H1 (cell line): ENCODE results near the gene LLPH. TPM values are rescaled to one million over a fixed set of nuclear protein-coding genes. Genes with fewer than 3 reads are reported as not detected.

ENCODE experiments used
- CTCF ChIA-PET: fragments of 300-600 bp; sonication (Branson Sonifier 250); formaldehyde crosslinking; loops from one replicate; lab custom pipeline; 2021; ENCODE audit not compliant: partially characterized antibody; lab: Charles Lee
- POLR2A ChIA-PET: fragments of 300-600 bp; sonication (Branson Sonifier 250); formaldehyde crosslinking; loops from one replicate; lab custom pipeline; 2021; ENCODE audit warnings: inconsistent platforms; ENCODE audit not compliant: partially characterized antibody; lab: Charles Lee
- DNase-seq, 2 experiments: peaks; one replicate each; pipeline versions ENCODE4 v3.0.0 to v3.0.0-alpha.2; 2010 to 2022; ENCODE audit warnings: low spot score in 2 of 2, low read depth in 1 of 2, mixed read lengths in 1 of 2
- FAIRE-seq: peaks from 2 replicates; lab custom pipeline; 2011; peaks lifted over from hg19 to GRCh38; lab: Jason Lieb, UNC
- H2AFZ ChIP-seq: 2 replicates; pipeline ENCODE4 v1.8.1; 2012; ENCODE audit warnings: low read length, inconsistent platforms
- H2AK5ac ChIP-seq: 2 replicates; pipeline ENCODE4 v1.6.1; 2013; ENCODE audit warnings: low read depth, low read length
- H2BK120ac ChIP-seq: replicated peaks from 2 replicates; pipeline ENCODE3; 2013; ENCODE audit warnings: low read depth, low read length, inconsistent platforms
- H2BK12ac ChIP-seq: 2 replicates; pipeline ENCODE4 v1.6.1; 2013; ENCODE audit warnings: low read depth, low read length
- H2BK15ac ChIP-seq: 2 replicates; pipeline ENCODE4 v1.6.1; 2013; ENCODE audit warnings: low read length
- H2BK20ac ChIP-seq: 2 replicates; pipeline ENCODE4 v1.6.1; 2013; ENCODE audit warnings: low read length
- H2BK5ac ChIP-seq: 2 replicates; pipeline ENCODE4 v1.6.1; 2013; ENCODE audit warnings: low read depth, low read length
- H3K14ac ChIP-seq: 2 replicates; pipeline ENCODE4 v1.6.1; 2013; ENCODE audit warnings: inconsistent platforms; ENCODE audit not compliant: insufficient read length
- H3K18ac ChIP-seq: 2 replicates; pipeline ENCODE4 v1.6.1; 2013; ENCODE audit warnings: low read length; ENCODE audit errors: extremely low read depth
- H3K23ac ChIP-seq: 2 replicates; pipeline ENCODE4 v1.6.1; 2013; ENCODE audit warnings: inconsistent platforms; ENCODE audit not compliant: insufficient read length
- H3K23me2 ChIP-seq: 2 replicates; pipeline ENCODE4 v1.6.1; 2013; ENCODE audit warnings: low read depth, low read length
- H3K27ac ChIP-seq: 2 replicates; pipeline ENCODE4 v1.6.1; 2011; ENCODE audit warnings: low read depth, low read length, inconsistent platforms
- H3K27me3 ChIP-seq, 4 experiments: replicated peaks in 1 of 4; 1 replicate in 1 of 4; 2 replicates in 3 of 4; pipeline versions ENCODE4 v1.6.1 to v1.8.1; 2011 to 2013; ENCODE audit warnings: low read length in 3 of 4, mild to moderate bottlenecking in 3 of 4, inconsistent platforms in 2 of 4, mixed read lengths in 2 of 4, moderate library complexity in 1 of 4; ENCODE audit not compliant: control insufficient read depth in 3 of 4, insufficient read depth in 3 of 4; ENCODE audit errors: extremely low read depth in 1 of 4
- H3K36me3 ChIP-seq, 4 experiments: 2 replicates each; pipeline versions ENCODE4 v1.6.1 to v1.8.1; 2011 to 2013; ENCODE audit warnings: mild to moderate bottlenecking in 4 of 4, low read length in 3 of 4, moderate library complexity in 2 of 4, control low read depth in 1 of 4, inconsistent platforms in 1 of 4; ENCODE audit not compliant: insufficient read depth in 4 of 4, control insufficient read depth in 2 of 4
- H3K4ac ChIP-seq: replicated peaks from 2 replicates; pipeline ENCODE3; 2013; ENCODE audit warnings: low read length, low read depth, mixed read lengths, inconsistent platforms; ENCODE audit not compliant: insufficient read length
- H3K4me1 ChIP-seq, 4 experiments: replicated peaks in 1 of 4; 1 replicate in 1 of 4; 2 replicates in 3 of 4; pipeline versions ENCODE4 v1.6.1 to v1.8.1; 2011 to 2013; ENCODE audit warnings: low read length in 3 of 4, inconsistent platforms in 2 of 4, mixed read lengths in 1 of 4; ENCODE audit not compliant: insufficient read depth in 4 of 4, control insufficient read depth in 3 of 4
- H3K4me2 ChIP-seq, 2 experiments: 2 replicates each; pipeline versions ENCODE4 v1.6.1 to v1.8.1; 2011 to 2013; ENCODE audit warnings: low read depth in 2 of 2, low read length in 2 of 2, control low read depth in 1 of 2, inconsistent platforms in 1 of 2, mild to moderate bottlenecking in 1 of 2; ENCODE audit not compliant: insufficient read depth in 1 of 2
- H3K4me3 ChIP-seq, 4 experiments: fragments of 200-600, 300-600 bp in 1 of 4; sonication (generic), shearing (Covaris generic), sonication (Bioruptor Twin) in 1 of 4; 2 replicates each; pipeline versions ENCODE4 v1.5.1 to v1.8.1; 2011 to 2016; ENCODE audit warnings: low read length in 4 of 4, low read depth in 3 of 4, control low read depth in 2 of 4, inconsistent platforms in 2 of 4, mild to moderate bottlenecking in 2 of 4, mixed read lengths in 1 of 4, moderate library complexity in 1 of 4; ENCODE audit not compliant: insufficient read depth in 2 of 4; ENCODE audit errors: extremely low read depth in 1 of 4
- H3K56ac ChIP-seq: replicated peaks from 2 replicates; pipeline ENCODE3; 2013; ENCODE audit warnings: low read depth, mild to moderate bottlenecking, mixed read lengths, low read length, inconsistent platforms; ENCODE audit not compliant: insufficient read length
- H3K79me1 ChIP-seq: 2 replicates; pipeline ENCODE4 v1.6.1; 2013; ENCODE audit warnings: low read depth, low read length, control low read depth
- H3K79me2 ChIP-seq, 2 experiments: 2 replicates each; pipeline versions ENCODE4 v1.6.1 to v1.8.1; 2012 to 2013; ENCODE audit warnings: low read length in 2 of 2, mild to moderate bottlenecking in 2 of 2, inconsistent platforms in 1 of 2; ENCODE audit not compliant: insufficient read depth in 2 of 2, control insufficient read depth in 1 of 2
- H3K9ac ChIP-seq, 4 experiments: replicated peaks in 1 of 4; 1 replicate in 1 of 4; 2 replicates in 3 of 4; pipeline versions ENCODE4 v1.6.1 to v1.8.1; 2011 to 2013; ENCODE audit warnings: low read depth in 3 of 4, low read length in 3 of 4, control low read depth in 2 of 4, mild to moderate bottlenecking in 2 of 4, moderate library complexity in 2 of 4, inconsistent platforms in 1 of 4; ENCODE audit errors: extremely low read depth in 1 of 4
- H3K9me3 ChIP-seq, 2 experiments: 2 replicates each; pipeline versions ENCODE4 v1.6.1 to v1.8.1; 2012 to 2013; ENCODE audit warnings: mild to moderate bottlenecking in 2 of 2, moderate library complexity in 2 of 2, control low read depth in 1 of 2, inconsistent platforms in 1 of 2, low read depth in 1 of 2, low read length in 1 of 2, mixed read lengths in 1 of 2; ENCODE audit not compliant: insufficient read depth in 2 of 2
- H4K20me1 ChIP-seq, 2 experiments: replicated peaks in 1 of 2; 2 replicates each; pipeline versions ENCODE3 to v1.8.1; 2011 to 2013; ENCODE audit warnings: inconsistent platforms in 2 of 2, low read length in 2 of 2, mild to moderate bottlenecking in 1 of 2; ENCODE audit not compliant: insufficient read depth in 2 of 2, control insufficient read depth in 1 of 2
- H4K5ac ChIP-seq: 2 replicates; pipeline ENCODE4 v1.6.1; 2013; ENCODE audit warnings: low read length, low read depth, mixed read lengths, inconsistent platforms; ENCODE audit not compliant: insufficient read length
- H4K8ac ChIP-seq: 2 replicates; pipeline ENCODE4 v1.8.0; 2013; ENCODE audit warnings: mild to moderate bottlenecking, moderate library complexity, low read length, inconsistent platforms; ENCODE audit not compliant: insufficient read depth; ENCODE audit errors: extremely low read depth
- H4K91ac ChIP-seq: replicated peaks from 2 replicates; pipeline ENCODE3; 2013; ENCODE audit warnings: low read length, mixed read lengths, inconsistent platforms; ENCODE audit not compliant: insufficient read length
- SIX5 ChIP-seq: IDR thresholded peaks from 2 replicates; pipeline ENCODE4 v1.6.1; 2011; ENCODE audit warnings: mild to moderate bottlenecking, low read depth, low read length
- TAF7 ChIP-seq: optimal IDR thresholded peaks from 2 replicates; pipeline ENCODE3; 2011; ENCODE audit warnings: low read depth, mild to moderate bottlenecking, inconsistent platforms, low read length, moderate library complexity, borderline replicate concordance
- WGBS, 2 experiments: shearing (Covaris generic) in 1 of 2; methylation state at CpG; one replicate each; pipeline versions ENCODE4 v1.1.6 to v1.1.7; 2013 to 2015; ENCODE audit warnings: low lambda C conversion rate in 2 of 2, mixed read lengths in 2 of 2, inconsistent platforms in 1 of 2, low coverage in 1 of 2, missing lambda C conversion rate in 1 of 2; ENCODE audit not compliant: insufficient replicate concordance in 2 of 2, insufficient coverage in 1 of 2, insufficient read length in 1 of 2; ENCODE audit errors: extremely low coverage in 1 of 2, missing lambda C conversion rate in 1 of 2; 5-methylcytosine and 5-hydroxymethylcytosine counted together
- polyA plus RNA-seq, 7 experiments: library from polyadenylated mRNA; depleted of rRNA in 3 of 7; stranded (reverse) in 5 of 7; unstranded in 2 of 7; fragments of >200 nt in 5 of 7; fragments of 200-250 nt in 2 of 7; gene quantifications; 1 replicate in 5 of 7; 2 replicates in 1 of 7; 4 replicates in 1 of 7; pipeline versions ENCODE4 v1.2.1 to v1.2.3, GENCODE V29; 2011 to 2013; ENCODE audit warnings: missing spikeins in 2 of 7, mixed read lengths in 2 of 7
- total RNA-seq: library from RNA; stranded (reverse); fragmentation: NEBNext Ultra II Directional; extraction: Animal tissue kit (Norgen Biotek cat#: 25700); gene quantifications from 2 replicates; pipeline ENCODE4 v1.2.1, GENCODE V29; 2021

The LLPH gene
- total and polyA plus RNA-seq, 2 of the 8 experiments (the other 6 are each of a cell fraction or from before 2014, with no cell fraction given): 2.3 to 31.3 TPM

DNA sequence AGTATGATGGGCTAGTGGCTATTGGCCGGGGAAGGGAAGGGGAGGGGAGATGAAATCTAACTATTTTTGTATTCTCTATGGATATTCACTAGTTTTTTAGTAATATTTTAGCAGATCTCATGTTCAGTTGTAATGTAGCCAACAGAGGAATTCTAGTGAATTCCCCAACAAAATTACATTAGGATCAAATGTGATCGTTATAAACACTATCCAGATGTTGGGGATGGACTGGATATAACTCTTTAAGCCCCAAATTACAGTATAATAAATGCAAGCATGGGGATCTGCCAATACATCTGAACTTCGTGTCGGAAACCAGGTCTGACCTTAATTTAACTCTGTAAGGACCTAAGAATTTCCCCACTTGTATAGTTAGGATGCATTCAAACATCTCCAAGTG, 21.5 kb downstream of the LLPH start:
- H3K27ac ChIP-seq: no peak overlapping the region
- ChIA-PET POLR2A (no interaction called here), CTCF (interaction anchor here (0.6 kb wide), 1 partner anchor 301 kb away, joined by 3 read pairs; no protein-coding TSS in a partner anchor)
- H3K9ac ChIP-seq: no peak overlapping the region
- H4K91ac ChIP-seq: no peak overlapping the region
- H2BK12ac ChIP-seq: no peak overlapping the region
- H2BK20ac ChIP-seq: no peak overlapping the region
- H4K8ac ChIP-seq: no peak overlapping the region
- no peaks in the 10 kb centered on the region for H3K36me3 ChIP-seq
- H3K4me3 ChIP-seq: no peak overlapping the region
- peaks cover 0 to 3% (median 0%) of the 10 kb centered on the region in 4 experiments; a peak in 1 of 7 replicates for H3K4me1 ChIP-seq
- H4K5ac ChIP-seq: no peak overlapping the region
- H3K56ac ChIP-seq: no peak overlapping the region
- no peaks in the 10 kb centered on the region for H4K20me1 ChIP-seq
- H2AFZ ChIP-seq: no peak overlapping the region
- no peak overlapping the region for H2BK120ac ChIP-seq
- H3K18ac ChIP-seq: no peak overlapping the region
- H3K27me3 ChIP-seq: peaks cover 0 to 1% (median 0%) of the 10 kb centered on the region in 4 experiments; a peak in 1 of 7 replicates
- FAIRE-seq (no peak), DNase-seq (no peak)
- no peaks in the 10 kb centered on the region for H3K23me2 ChIP-seq
- H3K23ac ChIP-seq: no peak overlapping the region
- H3K9me3 ChIP-seq: no peaks in the 10 kb centered on the region
- H3K4me2 ChIP-seq: no peak overlapping the region
- H3K14ac ChIP-seq: no peak overlapping the region
- no peak overlapping the region for H3K4ac ChIP-seq
- H3K79me2 ChIP-seq: no peaks in the 10 kb centered on the region
- no peak overlapping the region for H2BK15ac ChIP-seq
- WGBS, 2 experiments: 93% methylated on average over 4 of the region's 4 CpGs; no CpG with 5 or more reads in 1 of the 2 experiments
- H3K79me1 ChIP-seq: no peaks in the 10 kb centered on the region
- H2BK5ac ChIP-seq: no peak overlapping the region
- no peak overlapping the region for H2AK5ac ChIP-seq
- TF ChIP-seq TAF7 (no peak), SIX5 (no peak)
